Measurements from ENCODE around the gene SLC44A1. TPM values are rescaled to one million over a fixed set of nuclear protein-coding genes. Genes with fewer than 3 reads are reported as not detected.
"Not testable (repeated sequence)": the region's sequence is repeated elsewhere in the genome, so short reads cannot be mapped to it uniquely, and the experiment has no call there.

The SLC44A1 gene
- polyA plus RNA-seq, 2 of the 4 experiments (the other 2 are of a cell fraction) = 19.6 to 27.2 TPM

GRCh38 chr9:105264380-105264779 lies 19.9 kb downstream of the SLC44A1 start:
- Histone ChIP-seq H3K4me2 (peak overlapping the region; percentile 33), H3K4me3 (no peak overlapping the region), H3K9me3 (no peaks in the 10 kb centered on the region), H3K4me1 (peaks cover 23% of the 10 kb centered on the region), H3K27ac (0 out of 6 replicates have a peak overlapping the region, but pooled peaks of 1 of the 2 experiments have one; percentile 3)
- ChIA-PET CTCF (interaction anchor here (1.1 to 1.5 kb wide), 4 partner anchors 20 to 430 kb away, joined by 3 to 4 read pairs (median 4); partner anchors contain the start of gene SLC44A1), POLR2A (no interaction called here)
- FAIRE-seq (no peak), ATAC-seq (peak in 1 of 2 experiments; percentile 73; a peak in 2 of 6 replicates), DNase-seq (ENCODE audit: low read depth in 1 of 2, low spot score in 1 of 2) (no peak)
- TF ChIP-seq HDAC2 (IDR thresholded peaks at IDR 0.05) = no peak
- no peak for TF ChIP-seq ZC3H11A (IDR thresholded peaks at IDR 0.05)
- no peak for TF ChIP-seq CHD4 (IDR thresholded peaks at IDR 0.05; ENCODE audit: borderline replicate concordance)
- TF ChIP-seq EHF (CRISPR knock-in tag; IDR thresholded peaks at IDR 0.05) = no peak
- no peak for TF ChIP-seq NR3C1 (IDR thresholded peaks at IDR 0.05)
- no peak for TF ChIP-seq MAFK (IDR thresholded peaks at IDR 0.05; ENCODE audit: partially characterized antibody)
- no peak for TF ChIP-seq ZSCAN20 (CRISPR knock-in tag; IDR thresholded peaks at IDR 0.05)
- no peak for TF ChIP-seq HEYL (CRISPR knock-in tag; IDR thresholded peaks at IDR 0.05)
- no peak for TF ChIP-seq HOXB13 (CRISPR knock-in tag; IDR thresholded peaks at IDR 0.05; ENCODE audit: low read depth)
- no peak for TF ChIP-seq HMGXB4 (CRISPR knock-in tag; IDR thresholded peaks at IDR 0.05; ENCODE audit: borderline replicate concordance)
- TF ChIP-seq REST (IDR thresholded peaks at IDR 0.05) = no peak
- TF ChIP-seq NFE2L2 (conservative IDR thresholded peaks at IDR 0.05; ENCODE audit: low read length) = no peak
- TF ChIP-seq KDM5A (IDR thresholded peaks at IDR 0.05) = no peak
- TF ChIP-seq BCL3 (IDR thresholded peaks at IDR 0.05) = no peak
- no peak for TF ChIP-seq FOXS1 (CRISPR knock-in tag; IDR thresholded peaks at IDR 0.05)
- TF ChIP-seq MYC (IDR thresholded peaks at IDR 0.05; ENCODE audit: borderline replicate concordance, low read length) = no peak
- no peak for TF ChIP-seq MAX (IDR thresholded peaks at IDR 0.05)
- no peak for TF ChIP-seq HES2 (IDR thresholded peaks at IDR 0.05)
- TF ChIP-seq E2F6 (IDR thresholded peaks at IDR 0.05; ENCODE audit: borderline replicate concordance, low read depth) = no peak
- WGBS (ENCODE audit: missing lambda C conversion rate) = 56% methylated on average over 4 of the region's 4 CpGs

- H3K4me2 ChIP-seq; H3K27ac ChIP-seq; DNase-seq (ENCODE audit: low read depth in 1 of 2, low spot score in 1 of 2); FAIRE-seq; H3K4me1 ChIP-seq; H3K9me3 ChIP-seq; POLR2A ChIA-PET; H3K4me3 ChIP-seq; ATAC-seq: not testable (repeated sequence)
- CTCF ChIA-PET = interaction anchor here (1.7 kb wide), 1 partner anchor 147 kb away, joined by 4 read pairs; no protein-coding TSS in a partner anchor
- 95% methylated on average over 10 of the region's 10 CpGs for WGBS (ENCODE audit: missing lambda C conversion rate)
These were observed 23.8 kb downstream of the SLC44A1 start for GRCh38 chr9:105268254-105268653.
